H1 (cell line): ENCODE results near the gene NECAB3. TPM values are rescaled to one million over a fixed set of nuclear protein-coding genes. Genes with fewer than 3 reads are reported as not detected.

Experiments
- CTCF ChIA-PET: fragments of 300-600 bp; sonication (Branson Sonifier 250); formaldehyde crosslinking; loops from one replicate; lab custom pipeline; 2021; ENCODE audit not compliant: partially characterized antibody; lab: Charles Lee
- POLR2A ChIA-PET: fragments of 300-600 bp; sonication (Branson Sonifier 250); formaldehyde crosslinking; loops from one replicate; lab custom pipeline; 2021; ENCODE audit warnings: inconsistent platforms; ENCODE audit not compliant: partially characterized antibody; lab: Charles Lee
- DNase-seq, 2 experiments: peaks; one replicate each; pipeline versions ENCODE4 v3.0.0 to v3.0.0-alpha.2; 2010 to 2022; ENCODE audit warnings: low spot score in 2 of 2, low read depth in 1 of 2, mixed read lengths in 1 of 2
- FAIRE-seq: peaks from 2 replicates; lab custom pipeline; 2011; peaks lifted over from hg19 to GRCh38; lab: Jason Lieb, UNC
- H2AFZ ChIP-seq: 2 replicates; pipeline ENCODE4 v1.8.1; 2012; ENCODE audit warnings: low read length, inconsistent platforms
- H2AK5ac ChIP-seq: 2 replicates; pipeline ENCODE4 v1.6.1; 2013; ENCODE audit warnings: low read depth, low read length
- H2BK120ac ChIP-seq: replicated peaks from 2 replicates; pipeline ENCODE3; 2013; ENCODE audit warnings: low read depth, low read length, inconsistent platforms
- H2BK12ac ChIP-seq: 2 replicates; pipeline ENCODE4 v1.6.1; 2013; ENCODE audit warnings: low read depth, low read length
- H2BK15ac ChIP-seq: 2 replicates; pipeline ENCODE4 v1.6.1; 2013; ENCODE audit warnings: low read length
- H2BK20ac ChIP-seq: 2 replicates; pipeline ENCODE4 v1.6.1; 2013; ENCODE audit warnings: low read length
- H2BK5ac ChIP-seq: 2 replicates; pipeline ENCODE4 v1.6.1; 2013; ENCODE audit warnings: low read depth, low read length
- H3K14ac ChIP-seq: 2 replicates; pipeline ENCODE4 v1.6.1; 2013; ENCODE audit warnings: inconsistent platforms; ENCODE audit not compliant: insufficient read length
- H3K18ac ChIP-seq: 2 replicates; pipeline ENCODE4 v1.6.1; 2013; ENCODE audit warnings: low read length; ENCODE audit errors: extremely low read depth
- H3K23ac ChIP-seq: 2 replicates; pipeline ENCODE4 v1.6.1; 2013; ENCODE audit warnings: inconsistent platforms; ENCODE audit not compliant: insufficient read length
- H3K23me2 ChIP-seq: 2 replicates; pipeline ENCODE4 v1.6.1; 2013; ENCODE audit warnings: low read depth, low read length
- H3K27ac ChIP-seq: 2 replicates; pipeline ENCODE4 v1.6.1; 2011; ENCODE audit warnings: low read depth, low read length, inconsistent platforms
- H3K27me3 ChIP-seq, 4 experiments: replicated peaks in 1 of 4; 1 replicate in 1 of 4; 2 replicates in 3 of 4; pipeline versions ENCODE4 v1.6.1 to v1.8.1; 2011 to 2013; ENCODE audit warnings: low read length in 3 of 4, mild to moderate bottlenecking in 3 of 4, inconsistent platforms in 2 of 4, mixed read lengths in 2 of 4, moderate library complexity in 1 of 4; ENCODE audit not compliant: control insufficient read depth in 3 of 4, insufficient read depth in 3 of 4; ENCODE audit errors: extremely low read depth in 1 of 4
- H3K36me3 ChIP-seq, 4 experiments: 2 replicates each; pipeline versions ENCODE4 v1.6.1 to v1.8.1; 2011 to 2013; ENCODE audit warnings: mild to moderate bottlenecking in 4 of 4, low read length in 3 of 4, moderate library complexity in 2 of 4, control low read depth in 1 of 4, inconsistent platforms in 1 of 4; ENCODE audit not compliant: insufficient read depth in 4 of 4, control insufficient read depth in 2 of 4
- H3K4ac ChIP-seq: replicated peaks from 2 replicates; pipeline ENCODE3; 2013; ENCODE audit warnings: low read length, low read depth, mixed read lengths, inconsistent platforms; ENCODE audit not compliant: insufficient read length
- H3K4me1 ChIP-seq, 4 experiments: replicated peaks in 1 of 4; 1 replicate in 1 of 4; 2 replicates in 3 of 4; pipeline versions ENCODE4 v1.6.1 to v1.8.1; 2011 to 2013; ENCODE audit warnings: low read length in 3 of 4, inconsistent platforms in 2 of 4, mixed read lengths in 1 of 4; ENCODE audit not compliant: insufficient read depth in 4 of 4, control insufficient read depth in 3 of 4
- H3K4me2 ChIP-seq, 2 experiments: 2 replicates each; pipeline versions ENCODE4 v1.6.1 to v1.8.1; 2011 to 2013; ENCODE audit warnings: low read depth in 2 of 2, low read length in 2 of 2, control low read depth in 1 of 2, inconsistent platforms in 1 of 2, mild to moderate bottlenecking in 1 of 2; ENCODE audit not compliant: insufficient read depth in 1 of 2
- H3K4me3 ChIP-seq, 4 experiments: fragments of 200-600, 300-600 bp in 1 of 4; sonication (generic), shearing (Covaris generic), sonication (Bioruptor Twin) in 1 of 4; 2 replicates each; pipeline versions ENCODE4 v1.5.1 to v1.8.1; 2011 to 2016; ENCODE audit warnings: low read length in 4 of 4, low read depth in 3 of 4, control low read depth in 2 of 4, inconsistent platforms in 2 of 4, mild to moderate bottlenecking in 2 of 4, mixed read lengths in 1 of 4, moderate library complexity in 1 of 4; ENCODE audit not compliant: insufficient read depth in 2 of 4; ENCODE audit errors: extremely low read depth in 1 of 4
- H3K56ac ChIP-seq: replicated peaks from 2 replicates; pipeline ENCODE3; 2013; ENCODE audit warnings: low read depth, mild to moderate bottlenecking, mixed read lengths, low read length, inconsistent platforms; ENCODE audit not compliant: insufficient read length
- H3K79me1 ChIP-seq: 2 replicates; pipeline ENCODE4 v1.6.1; 2013; ENCODE audit warnings: low read depth, low read length, control low read depth
- H3K79me2 ChIP-seq, 2 experiments: 2 replicates each; pipeline versions ENCODE4 v1.6.1 to v1.8.1; 2012 to 2013; ENCODE audit warnings: low read length in 2 of 2, mild to moderate bottlenecking in 2 of 2, inconsistent platforms in 1 of 2; ENCODE audit not compliant: insufficient read depth in 2 of 2, control insufficient read depth in 1 of 2
- H3K9ac ChIP-seq, 4 experiments: replicated peaks in 1 of 4; 1 replicate in 1 of 4; 2 replicates in 3 of 4; pipeline versions ENCODE4 v1.6.1 to v1.8.1; 2011 to 2013; ENCODE audit warnings: low read depth in 3 of 4, low read length in 3 of 4, control low read depth in 2 of 4, mild to moderate bottlenecking in 2 of 4, moderate library complexity in 2 of 4, inconsistent platforms in 1 of 4; ENCODE audit errors: extremely low read depth in 1 of 4
- H3K9me3 ChIP-seq, 2 experiments: 2 replicates each; pipeline versions ENCODE4 v1.6.1 to v1.8.1; 2012 to 2013; ENCODE audit warnings: mild to moderate bottlenecking in 2 of 2, moderate library complexity in 2 of 2, control low read depth in 1 of 2, inconsistent platforms in 1 of 2, low read depth in 1 of 2, low read length in 1 of 2, mixed read lengths in 1 of 2; ENCODE audit not compliant: insufficient read depth in 2 of 2
- H4K20me1 ChIP-seq, 2 experiments: replicated peaks in 1 of 2; 2 replicates each; pipeline versions ENCODE3 to v1.8.1; 2011 to 2013; ENCODE audit warnings: inconsistent platforms in 2 of 2, low read length in 2 of 2, mild to moderate bottlenecking in 1 of 2; ENCODE audit not compliant: insufficient read depth in 2 of 2, control insufficient read depth in 1 of 2
- H4K5ac ChIP-seq: 2 replicates; pipeline ENCODE4 v1.6.1; 2013; ENCODE audit warnings: low read length, low read depth, mixed read lengths, inconsistent platforms; ENCODE audit not compliant: insufficient read length
- H4K8ac ChIP-seq: 2 replicates; pipeline ENCODE4 v1.8.0; 2013; ENCODE audit warnings: mild to moderate bottlenecking, moderate library complexity, low read length, inconsistent platforms; ENCODE audit not compliant: insufficient read depth; ENCODE audit errors: extremely low read depth
- H4K91ac ChIP-seq: replicated peaks from 2 replicates; pipeline ENCODE3; 2013; ENCODE audit warnings: low read length, mixed read lengths, inconsistent platforms; ENCODE audit not compliant: insufficient read length
- CTBP2 ChIP-seq: IDR thresholded peaks from 2 replicates; pipeline ENCODE4 v1.7.0; 2011; ENCODE audit warnings: borderline replicate concordance, mild to moderate bottlenecking, moderate library complexity, mixed read lengths, low read length; ENCODE audit not compliant: insufficient read depth, insufficient read length
- CTCF ChIP-seq, 3 experiments: IDR thresholded peaks; 1 replicate in 2 of 3; 2 replicates in 1 of 3; pipeline versions ENCODE4 v1.5.1 to v1.6.1; 2011; ENCODE audit warnings: low read length in 3 of 3, mild to moderate bottlenecking in 3 of 3, inconsistent platforms in 2 of 3, low read depth in 1 of 3, moderate library complexity in 1 of 3; ENCODE audit not compliant: insufficient read depth in 1 of 3; ENCODE audit errors: control extremely low read depth in 1 of 3
- NANOG ChIP-seq: IDR thresholded peaks from 2 replicates; pipeline ENCODE4 v1.6.1; 2011; ENCODE audit warnings: low read length, low read depth, mild to moderate bottlenecking, inconsistent platforms; ENCODE audit not compliant: insufficient read depth, poor library complexity, severe bottlenecking
- RBBP5 ChIP-seq: IDR thresholded peaks from 2 replicates; pipeline ENCODE4 v1.7.1; 2012; ENCODE audit warnings: low read depth, mild to moderate bottlenecking, inconsistent platforms, low read length, moderate library complexity, borderline replicate concordance
- RFX5 ChIP-seq: IDR thresholded peaks from 2 replicates; pipeline ENCODE4 v1.6.1; 2011; ENCODE audit warnings: low read depth, low read length, improper control_type of control experiment, borderline replicate concordance
- SIX5 ChIP-seq: IDR thresholded peaks from 2 replicates; pipeline ENCODE4 v1.6.1; 2011; ENCODE audit warnings: mild to moderate bottlenecking, low read depth, low read length
- SP1 ChIP-seq: IDR thresholded peaks from 2 replicates; pipeline ENCODE4 v1.6.1; 2011; ENCODE audit warnings: low read depth, low read length
- SP4 ChIP-seq: IDR thresholded peaks from 2 replicates; pipeline ENCODE4 v1.6.1; 2012; ENCODE audit warnings: low read length, inconsistent platforms
- ZNF274 ChIP-seq: IDR thresholded peaks from 2 replicates; pipeline ENCODE4 v1.7.0; 2012; ENCODE audit warnings: low read length, borderline replicate concordance; ENCODE audit errors: extremely low read depth
- WGBS, 2 experiments: shearing (Covaris generic) in 1 of 2; methylation state at CpG; one replicate each; pipeline versions ENCODE4 v1.1.6 to v1.1.7; 2013 to 2015; ENCODE audit warnings: low lambda C conversion rate in 2 of 2, mixed read lengths in 2 of 2, inconsistent platforms in 1 of 2, low coverage in 1 of 2, missing lambda C conversion rate in 1 of 2; ENCODE audit not compliant: insufficient replicate concordance in 2 of 2, insufficient coverage in 1 of 2, insufficient read length in 1 of 2; ENCODE audit errors: extremely low coverage in 1 of 2, missing lambda C conversion rate in 1 of 2; 5-methylcytosine and 5-hydroxymethylcytosine counted together
- polyA plus RNA-seq, 7 experiments: library from polyadenylated mRNA; depleted of rRNA in 3 of 7; stranded (reverse) in 5 of 7; unstranded in 2 of 7; fragments of >200 nt in 5 of 7; fragments of 200-250 nt in 2 of 7; gene quantifications; 1 replicate in 5 of 7; 2 replicates in 1 of 7; 4 replicates in 1 of 7; pipeline versions ENCODE4 v1.2.1 to v1.2.3, GENCODE V29; 2011 to 2013; ENCODE audit warnings: missing spikeins in 2 of 7, mixed read lengths in 2 of 7
- total RNA-seq: library from RNA; stranded (reverse); fragmentation: NEBNext Ultra II Directional; extraction: Animal tissue kit (Norgen Biotek cat#: 25700); gene quantifications from 2 replicates; pipeline ENCODE4 v1.2.1, GENCODE V29; 2021

NECAB3 gene
- total and polyA plus RNA-seq, 2 of the 8 experiments (the other 6 are each of a cell fraction or from before 2014, with no cell fraction given): 20.5 to 46.2 TPM

DNA sequence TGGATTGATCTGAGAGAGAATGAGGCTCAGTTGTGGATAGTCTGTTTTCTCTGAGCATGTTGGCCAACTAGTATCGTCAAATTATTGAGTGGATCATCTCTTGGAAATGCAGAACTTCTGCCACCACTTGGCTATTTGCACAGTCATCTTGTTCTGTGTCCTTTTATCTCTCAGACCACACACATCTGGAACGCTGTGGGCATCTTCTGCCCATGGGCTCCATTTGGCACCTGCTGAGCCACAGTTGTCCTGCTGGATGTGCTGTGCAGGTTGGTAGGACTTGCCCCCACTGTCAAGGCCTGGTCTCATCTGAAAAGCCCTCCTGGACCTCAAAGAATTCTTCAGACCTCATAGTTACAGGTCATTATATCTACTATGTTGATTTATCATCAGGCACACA, 28.8 kb downstream of the NECAB3 start:
- 91% methylated on average over 2 of the region's 2 CpGs; no CpG with 5 or more reads in 1 of the 2 experiments for WGBS, 2 experiments
- Histone ChIP-seq H3K56ac (no peak overlapping the region), H3K4me2 (no peak overlapping the region), H3K27ac (no peak overlapping the region), H2AK5ac (no peak overlapping the region), H4K20me1 (peaks cover 0 to 4% of the 10 kb centered on the region in 2 experiments), H3K23me2 (peaks cover 2% of the 10 kb centered on the region; the same call in 1 of the 2 replicates), H3K79me1 (no peaks in the 10 kb centered on the region), H4K91ac (no peak overlapping the region), H3K14ac (no peak overlapping the region), H2BK12ac (no peak overlapping the region), H3K79me2 (no peaks in the 10 kb centered on the region), H2BK5ac (no peak overlapping the region), H4K8ac (no peak overlapping the region), H3K9ac (no peak overlapping the region), H2BK20ac (no peak overlapping the region), H2AFZ (no peak overlapping the region), H4K5ac (no peak overlapping the region), H3K23ac (no peak overlapping the region), H2BK120ac (no peak overlapping the region), H3K18ac (no peak overlapping the region), H3K4me1 (no peaks in the 10 kb centered on the region), H3K4me3 (no peak overlapping the region), H3K9me3 (no peaks in the 10 kb centered on the region), H3K36me3 (peaks cover 0 to 16% (median 0%) of the 10 kb centered on the region in 4 experiments; a peak in 2 of 8 replicates), H2BK15ac (no peak overlapping the region), H3K27me3 (no peaks in the 10 kb centered on the region), H3K4ac (no peak overlapping the region)
- ChIA-PET POLR2A (no interaction called here), CTCF (no interaction called here)
- FAIRE-seq (no peak), DNase-seq (no peak)
- no peak for TF ChIP-seq CTBP2
- TF ChIP-seq SP1: no peak
- no peak for TF ChIP-seq CTCF (IDR thresholded peaks at IDR 0.05; ENCODE audit: control extremely low read depth in 1 of 3, insufficient read depth in 1 of 3, low read depth in 1 of 3, low read length in 3 of 3)
- no peak for TF ChIP-seq RFX5
- TF ChIP-seq SP4: no peak
- TF ChIP-seq SIX5: no peak
- no peak for TF ChIP-seq NANOG
- no peak for TF ChIP-seq ZNF274
- TF ChIP-seq RBBP5: no peak
